T-cell (primary cell): Measurements from ENCODE around the gene MSANTD4. TPM values are rescaled to one million over a fixed set of nuclear protein-coding genes. Genes with fewer than 3 reads are reported as not detected.
A peak's percentile ranks its signal among the peaks of the same experiment; 100 is the strongest.

Experiments
- ATAC-seq, 4 experiments: fragments of 200-7000 bp in 3 of 4; fragments of 150-1000 bp in 1 of 4; cut with Tn5 transposase; replicated peaks in 1 of 4; 1 replicate in 3 of 4; 2 replicates in 1 of 4; pipeline ENCODE4 v1.10.0; 2021; ENCODE audit warnings: moderate library complexity in 3 of 4, mild to moderate bottlenecking in 2 of 4, moderate number of reproducible peaks in 1 of 4
- CTCF ChIA-PET, 2 donors: fragments of 300-600 bp; sonication (Branson Sonifier 250); formaldehyde crosslinking; loops; one replicate each; lab custom pipeline; 2022; ENCODE audit warnings: antibody characterized with exemption in 2 of 2; lab: Charles Lee
- POLR2A ChIA-PET, 2 donors: fragments of 300-600 bp; sonication (Branson Sonifier 250); formaldehyde crosslinking; loops; one replicate each; lab custom pipeline; 2022; ENCODE audit warnings: antibody characterized with exemption in 2 of 2; lab: Charles Lee
- DNase-seq, 35 experiments: peaks; one replicate each; pipeline versions ENCODE4 v3.0.0 to v3.0.0-alpha.2; 2013 to 2023
- H3K27ac ChIP-seq: one replicate; pipeline ENCODE4 v1.5.1; 2013; ENCODE audit warnings: low read length
- H3K27me3 ChIP-seq, 2 experiments: replicated peaks in 1 of 2; 1 replicate in 1 of 2; 2 replicates in 1 of 2; pipeline versions ENCODE4 v1.6.1 to v1.7.0; 2013; ENCODE audit warnings: low read length in 1 of 2, mixed read lengths in 1 of 2; ENCODE audit not compliant: control insufficient read depth in 2 of 2, insufficient read depth in 2 of 2; ENCODE audit errors: extremely low read depth in 1 of 2
- H3K36me3 ChIP-seq, 2 donors: 1 replicate in 1 of 2; 2 replicates in 1 of 2; pipeline versions ENCODE4 v1.6.1 to v1.7.0; 2013; ENCODE audit warnings: low read length in 1 of 2; ENCODE audit not compliant: control insufficient read depth in 2 of 2, insufficient read depth in 1 of 2; ENCODE audit errors: extremely low read depth in 1 of 2
- H3K4me1 ChIP-seq, 2 experiments: 1 replicate in 1 of 2; 2 replicates in 1 of 2; pipeline versions ENCODE4 v1.6.1 to v1.7.0; 2013; ENCODE audit warnings: low read length in 2 of 2, mixed read lengths in 1 of 2; ENCODE audit not compliant: insufficient read depth in 2 of 2, control insufficient read depth in 1 of 2; ENCODE audit errors: extremely low read depth in 1 of 2
- H3K4me3 ChIP-seq, 2 donors: 1 replicate in 1 of 2; 2 replicates in 1 of 2; pipeline versions ENCODE4 v1.5.1 to v1.7.0; 2013; ENCODE audit warnings: mild to moderate bottlenecking in 2 of 2, low read length in 1 of 2, moderate library complexity in 1 of 2; ENCODE audit not compliant: control insufficient read depth in 1 of 2; ENCODE audit errors: extremely low read depth in 1 of 2
- H3K9me3 ChIP-seq: 2 replicates; pipeline ENCODE4 v1.7.0; 2013
- H3K27ac Mint-ChIP-seq, 2 donors: one replicate each; pipeline ENCODE4 v1.8.0; 2020 to 2021; ENCODE audit warnings: mild to moderate bottlenecking in 2 of 2, mixed read lengths in 2 of 2
- H3K27me3 Mint-ChIP-seq, 2 donors: one replicate each; pipeline ENCODE4 v1.8.0; 2021 to 2022; ENCODE audit warnings: mixed read lengths in 2 of 2
- H3K36me3 Mint-ChIP-seq: one replicate; pipeline ENCODE4 v1.8.0; 2021; ENCODE audit warnings: mixed read lengths
- H3K4me1 Mint-ChIP-seq, 3 donors: one replicate each; pipeline ENCODE4 v1.8.0; 2020 to 2022; ENCODE audit warnings: mixed read lengths in 3 of 3, mild to moderate bottlenecking in 1 of 3
- H3K4me3 Mint-ChIP-seq, 3 donors: one replicate each; pipeline ENCODE4 v1.8.0; 2020 to 2022; ENCODE audit warnings: mild to moderate bottlenecking in 3 of 3, mixed read lengths in 3 of 3, moderate library complexity in 3 of 3
- H3K9me3 Mint-ChIP-seq, 3 donors: one replicate each; pipeline ENCODE4 v1.8.0; 2020 to 2022; ENCODE audit warnings: mixed read lengths in 3 of 3
- WGBS: methylation state at CpG from one replicate; pipeline ENCODE4 v1.1.5; 2013; ENCODE audit warnings: missing lambda C conversion rate; ENCODE audit not compliant: insufficient coverage; 5-methylcytosine and 5-hydroxymethylcytosine counted together
- total RNA-seq, 35 experiments: library from RNA in 6 of 35; stranded (reverse) in 6 of 35; fragments of 120-200 nt in 1 of 35; gene quantifications; one replicate each; pipeline versions ENCODE4 v1.2.1 to v1.2.4 and lab custom pipeline; 2013 to 2026

Gene MSANTD4
- total RNA-seq (10 to 100 TPM in 3 of 5 donors, 1 to 10 TPM in 2; 7.9 to 20.2 (median 13.3) TPM), total RNA-seq (lab: John Stamatoyannopoulos, UW) (13.3 to 64.2 (median 39.6) reads per million in 29 experiments)
- total RNA-seq (2013) = 23.0 TPM

- Histone ChIP-seq H3K4me1 (peaks cover 10 to 12% of the 10 kb centered on the region in 2 experiments), H3K9me3 (no peaks in the 10 kb centered on the region), H3K4me3 (peak within 1 kb of the TSS; percentile 90 to 92), H3K27ac (peak within 1 kb of the TSS; percentile 72), H3K36me3 (no peaks in the 10 kb centered on the region), H3K27me3 (peaks cover 0 to 2% of the 10 kb centered on the region in 2 experiments)
- H3K27me3 Mint-ChIP-seq = peaks cover 2 to 3% of the 10 kb centered on the region in 2 donors
- peaks cover 16% of the 10 kb centered on the region for H3K36me3 Mint-ChIP-seq
- WGBS = under 1% methylated on average over 34 of the region's 48 CpGs
- peaks cover 2 to 9% (median 3%) of the 10 kb centered on the region in 3 donors for H3K9me3 Mint-ChIP-seq
- DNase-seq (peak; percentile 91 to 98 (median 96)), ATAC-seq (peak; percentile 95 to 97 (median 97))
- ChIA-PET CTCF (no interaction called here), POLR2A (no interaction called here)
- peak within 1 kb of the TSS; percentile 85 to 97 (median 95) for H3K4me3 Mint-ChIP-seq
- peaks cover 45 to 51% (median 50%) of the 10 kb centered on the region in 3 donors for H3K4me1 Mint-ChIP-seq
- peak within 1 kb of the TSS; percentile 89 to 91 for H3K27ac Mint-ChIP-seq
Measured at GRCh38 chr11:106021967-106022794, at the start of gene MSANTD4. MSANTD4 (minus strand) TSS chr11:106022240; CDS start chr11:106010917, 11,323 bp downstream.

- Mint-ChIP-seq H3K27me3 (no peaks in the 10 kb centered on the region), H3K27ac (no peak overlapping the region), H3K9me3 (no peaks in the 10 kb centered on the region), H3K4me1 (peaks cover 20 to 40% (median 34%) of the 10 kb centered on the region in 3 donors), H3K4me3 (no peak overlapping the region), H3K36me3 (peaks cover 44% of the 10 kb centered on the region)
- H3K27me3 ChIP-seq = no peaks in the 10 kb centered on the region
- DNase-seq (no peak), ATAC-seq (no peak)
- ChIA-PET CTCF (interaction anchor here in 1 of 2 donors (1.2 kb wide), 1 partner anchor 23 kb away, joined by 3 read pairs; no protein-coding TSS in a partner anchor), POLR2A (interaction anchor here (0.5 to 0.6 kb wide), 3 partner anchors 21 to 839 kb away, joined by 3 to 5 read pairs (median 3); no protein-coding TSS in a partner anchor)
- H3K4me3 ChIP-seq = no peak overlapping the region
- H3K27ac ChIP-seq = no peak overlapping the region
- H3K36me3 ChIP-seq = no peaks in the 10 kb centered on the region
- H3K9me3 ChIP-seq = no peaks in the 10 kb centered on the region
- WGBS = no CpG with 5 or more reads among the region's 3 CpGs
- H3K4me1 ChIP-seq = no peaks in the 10 kb centered on the region
Measured at GRCh38 chr11:106070606-106071005, 48.6 kb upstream of the MSANTD4 start.

- ATAC-seq (no peak), DNase-seq (no peak)
- Histone ChIP-seq H3K4me3 (no peak overlapping the region), H3K36me3 (peaks cover 0 to 2% of the 10 kb centered on the region in 2 donors), H3K9me3 (no peaks in the 10 kb centered on the region), H3K27me3 (no peaks in the 10 kb centered on the region), H3K4me1 (no peaks in the 10 kb centered on the region), H3K27ac (no peak overlapping the region)
- H3K27ac Mint-ChIP-seq = no peak overlapping the region
- H3K27me3 Mint-ChIP-seq = no peaks in the 10 kb centered on the region
- ChIA-PET POLR2A (interaction anchor here in 1 of 2 donors (0.5 kb wide), 1 partner anchor 14 kb away, joined by 5 read pairs; the partner anchor contains the start of genes AASDHPPT and KBTBD3), CTCF (no interaction called here)
- H3K36me3 Mint-ChIP-seq = peaks cover 29% of the 10 kb centered on the region
- peaks cover 12 to 23% (median 14%) of the 10 kb centered on the region in 3 donors for H3K4me1 Mint-ChIP-seq
- no peaks in the 10 kb centered on the region for H3K9me3 Mint-ChIP-seq
- H3K4me3 Mint-ChIP-seq = no peak overlapping the region
Measured at GRCh38 chr11:106063009-106063408, 41.0 kb upstream of the MSANTD4 start.

- no peaks in the 10 kb centered on the region for H3K4me1 ChIP-seq
- no peak overlapping the region for H3K4me3 ChIP-seq
- no peak overlapping the region for H3K27ac ChIP-seq
- WGBS = 80% methylated on average over 1 of the region's 1 CpG
- no peaks in the 10 kb centered on the region for H3K9me3 ChIP-seq
- no peaks in the 10 kb centered on the region for H3K9me3 Mint-ChIP-seq
- no peak overlapping the region for H3K4me3 Mint-ChIP-seq
- ATAC-seq (no peak), DNase-seq (no peak)
- ChIA-PET CTCF (no interaction called here), POLR2A (interaction anchor here in 1 of 2 donors (0.5 to 0.6 kb wide), 2 partner anchors 15 to 555 kb away, joined by 3 to 5 read pairs; partner anchors contain the start of genes AASDHPPT and KBTBD3)
- no peaks in the 10 kb centered on the region for H3K27me3 ChIP-seq
- peaks cover 29% of the 10 kb centered on the region for H3K36me3 Mint-ChIP-seq
- no peaks in the 10 kb centered on the region for H3K27me3 Mint-ChIP-seq
- H3K4me1 Mint-ChIP-seq = peaks cover 12 to 16% (median 13%) of the 10 kb centered on the region in 3 donors
- H3K27ac Mint-ChIP-seq = no peak overlapping the region
- H3K36me3 ChIP-seq = peaks cover 0 to 2% of the 10 kb centered on the region in 2 donors
Measured at GRCh38 chr11:106061954-106062949, 40.2 kb upstream of the MSANTD4 start.

- Histone ChIP-seq H3K4me1 (no peaks in the 10 kb centered on the region), H3K27ac (no peak overlapping the region), H3K27me3 (no peaks in the 10 kb centered on the region), H3K36me3 (peaks cover 0 to 2% of the 10 kb centered on the region in 2 donors), H3K4me3 (no peak overlapping the region), H3K9me3 (no peaks in the 10 kb centered on the region)
- ChIA-PET POLR2A (interaction anchor here in 1 of 2 donors (0.6 kb wide), 1 partner anchor 556 kb away, joined by 3 read pairs; no protein-coding TSS in a partner anchor), CTCF (interaction anchor here in 1 of 2 donors (1.3 kb wide), 1 partner anchor 16 kb away, joined by 3 read pairs; the partner anchor contains the start of genes AASDHPPT and KBTBD3)
- H3K9me3 Mint-ChIP-seq = no peaks in the 10 kb centered on the region
- peaks cover 7 to 13% (median 12%) of the 10 kb centered on the region in 3 donors for H3K4me1 Mint-ChIP-seq
- DNase-seq (no peak), ATAC-seq (no peak)
- H3K36me3 Mint-ChIP-seq = peaks cover 27% of the 10 kb centered on the region
- H3K4me3 Mint-ChIP-seq = no peak overlapping the region
- no peak overlapping the region for H3K27ac Mint-ChIP-seq
- H3K27me3 Mint-ChIP-seq = no peaks in the 10 kb centered on the region
Measured at GRCh38 chr11:106061249-106061784, 39.3 kb upstream of the MSANTD4 start.
